GM12873 (cell line): ENCODE measurements around the gene TBL1X.

ENCODE experiments used
- TF ChIP-seq, protein P1 (sequence below): IDR thresholded peaks from 2 replicates; pipeline ENCODE4 v1.5.1; 2012; ENCODE audit warnings: low read depth, mild to moderate bottlenecking, moderate library complexity, low read length, control low read depth; ENCODE audit not compliant: insufficient read depth; ENCODE audit errors: missing control alignments

TBL1X gene

DNA sequence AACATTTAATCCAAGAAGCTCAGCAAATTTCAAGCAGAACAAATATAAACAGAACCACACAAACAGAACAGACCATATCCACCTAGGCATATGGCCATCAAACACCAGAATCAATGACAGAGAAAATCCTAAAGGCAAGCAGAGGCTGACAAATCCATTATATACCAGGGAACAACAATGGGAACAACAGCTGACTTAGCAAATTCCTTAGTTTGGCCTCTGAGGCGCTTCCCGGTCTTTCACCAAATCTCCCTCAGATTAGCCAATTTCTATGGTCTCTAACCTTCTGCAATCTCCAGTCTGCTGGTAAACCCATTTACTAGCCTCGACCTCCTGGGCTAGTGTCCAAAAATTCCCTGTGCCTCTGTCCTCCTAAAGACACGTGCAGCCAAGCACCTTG, 241.6 kb downstream of the TBL1X start:
- TF ChIP-seq, protein P1, sequence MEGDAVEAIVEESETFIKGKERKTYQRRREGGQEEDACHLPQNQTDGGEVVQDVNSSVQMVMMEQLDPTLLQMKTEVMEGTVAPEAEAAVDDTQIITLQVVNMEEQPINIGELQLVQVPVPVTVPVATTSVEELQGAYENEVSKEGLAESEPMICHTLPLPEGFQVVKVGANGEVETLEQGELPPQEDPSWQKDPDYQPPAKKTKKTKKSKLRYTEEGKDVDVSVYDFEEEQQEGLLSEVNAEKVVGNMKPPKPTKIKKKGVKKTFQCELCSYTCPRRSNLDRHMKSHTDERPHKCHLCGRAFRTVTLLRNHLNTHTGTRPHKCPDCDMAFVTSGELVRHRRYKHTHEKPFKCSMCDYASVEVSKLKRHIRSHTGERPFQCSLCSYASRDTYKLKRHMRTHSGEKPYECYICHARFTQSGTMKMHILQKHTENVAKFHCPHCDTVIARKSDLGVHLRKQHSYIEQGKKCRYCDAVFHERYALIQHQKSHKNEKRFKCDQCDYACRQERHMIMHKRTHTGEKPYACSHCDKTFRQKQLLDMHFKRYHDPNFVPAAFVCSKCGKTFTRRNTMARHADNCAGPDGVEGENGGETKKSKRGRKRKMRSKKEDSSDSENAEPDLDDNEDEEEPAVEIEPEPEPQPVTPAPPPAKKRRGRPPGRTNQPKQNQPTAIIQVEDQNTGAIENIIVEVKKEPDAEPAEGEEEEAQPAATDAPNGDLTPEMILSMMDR: no peak

DNA sequence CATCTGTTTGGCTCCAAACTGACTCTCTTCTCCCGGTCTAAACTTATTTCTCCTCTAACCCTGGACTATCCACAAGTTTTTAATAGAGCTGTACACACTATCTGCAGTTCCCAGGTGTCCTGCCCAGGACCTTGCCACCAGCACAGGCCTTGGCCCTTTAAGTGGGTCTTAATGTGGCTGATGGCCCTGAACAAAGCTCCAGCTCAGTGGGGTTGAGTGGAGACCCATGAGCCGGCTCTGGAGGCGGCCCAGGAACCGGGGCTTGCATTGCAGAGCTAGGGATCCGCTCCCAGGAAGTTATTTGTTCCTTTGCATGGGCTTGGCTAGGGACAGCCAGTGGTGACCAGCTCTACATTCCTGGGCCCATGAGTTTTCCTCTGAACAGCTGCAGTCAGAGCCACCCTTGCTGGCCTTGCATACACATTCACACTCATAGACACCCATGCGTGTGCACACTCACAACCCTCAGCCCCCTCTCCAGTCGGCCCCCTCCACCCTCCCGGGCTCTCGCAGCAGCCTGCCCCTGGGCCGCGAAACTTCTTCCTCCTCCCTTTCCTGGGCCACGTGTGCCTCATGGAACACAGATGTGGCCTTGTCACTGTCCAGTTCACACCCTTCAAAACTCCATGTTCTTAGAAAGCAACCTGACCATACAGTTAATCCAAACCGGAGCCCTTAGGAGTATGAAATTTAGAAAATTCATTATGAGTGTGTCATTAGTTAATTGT, 242.6 kb downstream of the TBL1X start:
- TF ChIP-seq, protein P1: no peak

DNA sequence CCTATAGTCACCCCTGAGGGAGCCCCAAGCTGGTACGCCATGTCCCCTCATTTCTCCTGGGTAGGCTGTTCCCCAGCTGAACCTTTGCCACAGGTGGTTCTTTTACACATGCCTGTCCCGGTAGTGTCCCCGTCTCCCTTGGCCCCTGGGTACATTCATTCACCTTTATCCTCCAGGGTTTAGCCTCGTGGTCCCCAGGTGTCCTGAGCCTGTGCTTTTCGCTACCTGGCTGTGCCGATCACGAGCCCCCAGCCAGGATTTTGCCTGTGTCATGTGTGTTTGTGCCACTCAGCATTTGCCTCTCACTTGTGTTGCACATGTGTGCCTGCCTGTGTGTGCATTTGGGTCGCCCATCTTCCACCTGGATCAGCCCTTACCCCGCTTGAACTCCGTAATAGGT, 243.2 kb downstream of the TBL1X start:
- TF ChIP-seq, protein P1: no peak

DNA sequence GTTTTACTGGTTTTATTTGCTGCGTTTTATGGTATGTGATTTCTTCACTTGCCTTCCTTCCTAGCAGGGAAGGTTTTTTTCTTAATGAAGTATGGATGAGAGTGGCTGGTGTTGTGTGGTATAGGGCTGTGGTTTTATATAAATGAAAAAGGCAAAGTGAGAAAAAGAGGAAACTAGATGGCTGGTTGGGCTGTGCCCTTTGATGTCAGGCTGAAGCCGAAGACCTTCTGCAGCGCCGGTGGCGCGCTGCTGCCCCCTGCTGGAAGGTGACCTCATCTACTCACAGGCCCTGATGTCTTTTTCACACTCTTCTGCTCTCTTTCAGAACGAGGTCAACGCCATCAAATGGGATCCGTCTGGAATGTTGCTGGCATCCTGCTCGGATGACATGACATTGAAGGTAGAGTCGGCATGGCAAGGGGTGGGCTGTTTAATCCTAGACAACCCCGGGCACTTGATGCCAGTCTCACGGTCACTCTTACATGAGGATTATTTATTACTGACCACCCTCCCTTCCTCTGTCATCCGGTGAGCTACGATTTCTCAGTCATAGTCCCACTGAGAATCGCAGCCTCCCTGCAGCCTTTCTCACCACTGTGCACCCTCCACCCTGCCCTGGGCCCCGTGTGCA, 244.2 kb downstream of the TBL1X start:
- TF ChIP-seq, protein P1: peak; percentile 97

DNA sequence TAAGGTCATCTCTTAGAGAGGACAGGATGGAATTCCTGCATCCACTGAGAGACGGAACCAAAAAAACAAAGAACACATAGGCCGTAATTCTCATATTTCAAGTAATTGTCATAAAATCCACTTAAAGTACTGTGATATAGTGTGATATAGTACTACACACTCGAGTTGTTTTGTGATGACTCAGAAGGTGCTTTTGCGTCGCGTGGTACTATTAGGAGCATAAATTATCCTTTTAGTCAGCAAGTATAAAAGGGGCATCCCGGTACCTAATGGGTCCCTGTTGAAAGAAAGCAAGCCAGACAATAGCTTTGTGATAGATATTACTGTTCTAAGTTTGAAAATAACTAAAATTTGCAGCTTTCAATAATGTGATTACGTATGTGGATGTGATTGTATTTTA, 245.5 kb downstream of the TBL1X start:
- TF ChIP-seq, protein P1: no peak

DNA sequence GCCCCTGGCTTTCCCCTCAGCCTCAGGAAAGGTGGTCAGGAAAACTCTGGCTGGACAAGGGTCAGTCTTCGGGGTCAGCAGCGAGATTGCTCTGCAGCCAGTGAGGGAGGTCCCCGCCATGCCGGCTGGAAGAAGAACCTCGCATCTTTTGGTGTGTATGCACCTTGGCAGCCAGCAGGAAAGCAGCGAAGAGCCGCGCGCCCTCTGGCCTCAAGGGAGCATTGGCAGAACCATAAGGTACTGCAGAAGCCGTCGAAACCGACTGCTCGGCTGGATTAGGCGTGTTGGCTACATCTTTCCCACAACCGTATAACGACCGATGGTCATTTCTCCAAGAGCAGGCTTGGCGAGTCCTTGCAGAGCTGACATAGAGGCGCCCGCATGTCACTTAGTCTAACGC, 252.5 kb downstream of the TBL1X start:
- TF ChIP-seq, protein P1: no peak

DNA sequence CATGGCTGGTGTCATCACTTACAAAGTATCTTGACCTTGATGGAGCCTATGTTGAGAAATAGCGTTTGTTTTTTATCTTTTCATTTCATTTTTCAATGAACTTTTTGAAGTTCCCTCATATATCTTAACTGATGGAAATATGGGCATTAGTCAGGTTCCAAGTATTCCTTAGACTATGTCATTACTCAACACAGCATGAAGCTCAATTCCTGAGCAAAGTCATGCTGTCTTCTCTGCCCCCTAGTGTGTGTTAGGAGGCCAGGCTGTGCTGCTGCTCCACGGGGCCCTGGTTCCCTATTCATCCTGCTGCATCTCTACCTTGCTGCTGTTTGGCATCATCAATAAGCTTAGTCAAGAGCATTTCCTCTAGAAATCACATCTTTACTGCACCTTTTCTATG, 259.9 kb downstream of the TBL1X start:
- TF ChIP-seq, protein P1: no peak
